ENCODE results near the gene DMRT3. TPM values are rescaled to one million over a fixed set of nuclear protein-coding genes. Genes with fewer than 3 reads are reported as not detected.

The DMRT3 gene
- total and polyA plus RNA-seq, 9 of the 15 experiments (the other 6 are each of a cell fraction or from before 2014, with no cell fraction given): not detected

- WGBS (ENCODE audit: insufficient coverage, low coverage, missing lambda C conversion rate): 8% methylated on average over 3 of the region's 3 CpGs
- intact Hi-C loops (cut with micrococcal nuclease): loop anchor here (5.0 kb wide), 1 partner anchor 396 kb away; no protein-coding TSS in a partner anchor
- TF ChIP-seq CREBBP (IDR thresholded peaks at IDR 0.05; ENCODE audit: low read depth, low read length): no peak
- no peak for TF ChIP-seq SAFB2 (IDR thresholded peaks at IDR 0.05; ENCODE audit: borderline replicate concordance, low read depth, low read length, severe bottlenecking)
- TF ChIP-seq SIN3B (IDR thresholded peaks at IDR 0.05; ENCODE audit: low read depth): no peak
- no peak for TF ChIP-seq E2F6 (IDR thresholded peaks at IDR 0.05; ENCODE audit: borderline replicate concordance in 1 of 2, extremely low read depth in 1 of 2, insufficient read depth in 1 of 2, insufficient read length in 1 of 2, low read depth in 1 of 2, low read length in 1 of 2, poor library complexity in 1 of 2, severe bottlenecking in 1 of 2)
- no peak for TF ChIP-seq HIVEP1 (CRISPR knock-in tag; IDR thresholded peaks at IDR 0.05)
- no peak for TF ChIP-seq RAD51 (IDR thresholded peaks at IDR 0.05; ENCODE audit: borderline replicate concordance, low read depth)
- TF ChIP-seq TCF3 (CRISPR knock-in tag; IDR thresholded peaks at IDR 0.05): no peak
- no peak for TF ChIP-seq SETDB1 (IDR thresholded peaks at IDR 0.05; ENCODE audit: low read length)
- TF ChIP-seq NR2F6 (CRISPR knock-in tag; IDR thresholded peaks at IDR 0.05): no peak
- TF ChIP-seq CHAMP1 (IDR thresholded peaks at IDR 0.05): no peak
- no peak for TF ChIP-seq ZNF583 (CRISPR knock-in tag; IDR thresholded peaks at IDR 0.05)
- no peak for TF ChIP-seq ZKSCAN8 (CRISPR knock-in tag; IDR thresholded peaks at IDR 0.05)
- no peak for TF ChIP-seq CLOCK (CRISPR knock-in tag; IDR thresholded peaks at IDR 0.05; ENCODE audit: borderline replicate concordance)
- no peak for TF ChIP-seq ZNF707 (CRISPR knock-in tag; conservative IDR thresholded peaks at IDR 0.05)
- TF ChIP-seq COPS2 (conservative IDR thresholded peaks at IDR 0.05): no peak
Measured at GRCh38 chr9:1008216-1008615, 31.8 kb downstream of the DMRT3 start.

More at GRCh38 chr9:1008216-1008615, 31.8 kb downstream of the DMRT3 start:
- FAIRE-seq (no peak), DNase-seq (ENCODE audit: extremely low read depth in 1 of 4, low spot score in 3 of 4) (no peak), ATAC-seq (no peak)
- H2AFZ ChIP-seq (ENCODE audit: low read depth, low read length): no peak overlapping the region
- no peaks in the 10 kb centered on the region for H3K79me2 ChIP-seq (ENCODE audit: control insufficient read depth, insufficient read depth, low read length)
- no peak overlapping the region for H3K27ac ChIP-seq (ENCODE audit: extremely low read depth, low read depth, low read length)
- H3K9me3 ChIP-seq (replicated peaks; ENCODE audit: control insufficient read depth, insufficient read depth, low read depth, low read length): no peaks in the 10 kb centered on the region
- ChIA-PET CTCF (ENCODE audit: low intra/inter-chr PET ratio) (interaction anchor here (0.5 to 0.8 kb wide), 2 partner anchors 95 to 622 kb away, joined by 3 to 5 read pairs; no protein-coding TSS in a partner anchor), POLR2A (no interaction called here)
- no peak overlapping the region for H3K4me3 ChIP-seq
- H3K9ac ChIP-seq (ENCODE audit: insufficient read depth in 1 of 2, low read depth in 2 of 2, low read length in 2 of 2): no peak overlapping the region
- no peaks in the 10 kb centered on the region for H4K20me1 ChIP-seq (replicated peaks; ENCODE audit: control insufficient read depth, insufficient read depth, low read length)
- no peaks in the 10 kb centered on the region for H3K27me3 ChIP-seq (ENCODE audit: control insufficient read depth in 2 of 2, insufficient read depth in 2 of 2, low read length in 2 of 2)
- no peaks in the 10 kb centered on the region for H3K9me1 ChIP-seq (ENCODE audit: control insufficient read depth, insufficient read depth, low read length)
- BruUV-seq (replicated peaks): no TSS peak
- H3K36me3 ChIP-seq (ENCODE audit: control insufficient read depth, insufficient read depth, low read length): no peaks in the 10 kb centered on the region
- in situ Hi-C loops (cut with MboI): loop anchor here (5.0 kb wide), 1 partner anchor 126 kb away; no protein-coding TSS in a partner anchor
- no peaks in the 10 kb centered on the region for H3K4me1 ChIP-seq (replicated peaks in 1 of 2; ENCODE audit: control insufficient read depth in 2 of 2, insufficient read depth in 2 of 2, low read length in 2 of 2)
- H3K4me2 ChIP-seq (ENCODE audit: insufficient read depth, low read length): no peak overlapping the region

All from K562 (cell line).